GM18502 (cell line): ENCODE measurements around the gene MYH7.
"Not testable (repeated sequence)": the region's sequence is repeated elsewhere in the genome, so short reads cannot be mapped to it uniquely, and the experiment has no call there.

Experiments used
- ATAC-seq: cut with Tn5 transposase; IDR thresholded peaks from one replicate; pipeline ENCODE4 v1.9.1; 2021; ENCODE audit warnings: mild to moderate bottlenecking; ENCODE audit not compliant: unreplicated experiment, poor library complexity

MYH7 gene

DNA sequence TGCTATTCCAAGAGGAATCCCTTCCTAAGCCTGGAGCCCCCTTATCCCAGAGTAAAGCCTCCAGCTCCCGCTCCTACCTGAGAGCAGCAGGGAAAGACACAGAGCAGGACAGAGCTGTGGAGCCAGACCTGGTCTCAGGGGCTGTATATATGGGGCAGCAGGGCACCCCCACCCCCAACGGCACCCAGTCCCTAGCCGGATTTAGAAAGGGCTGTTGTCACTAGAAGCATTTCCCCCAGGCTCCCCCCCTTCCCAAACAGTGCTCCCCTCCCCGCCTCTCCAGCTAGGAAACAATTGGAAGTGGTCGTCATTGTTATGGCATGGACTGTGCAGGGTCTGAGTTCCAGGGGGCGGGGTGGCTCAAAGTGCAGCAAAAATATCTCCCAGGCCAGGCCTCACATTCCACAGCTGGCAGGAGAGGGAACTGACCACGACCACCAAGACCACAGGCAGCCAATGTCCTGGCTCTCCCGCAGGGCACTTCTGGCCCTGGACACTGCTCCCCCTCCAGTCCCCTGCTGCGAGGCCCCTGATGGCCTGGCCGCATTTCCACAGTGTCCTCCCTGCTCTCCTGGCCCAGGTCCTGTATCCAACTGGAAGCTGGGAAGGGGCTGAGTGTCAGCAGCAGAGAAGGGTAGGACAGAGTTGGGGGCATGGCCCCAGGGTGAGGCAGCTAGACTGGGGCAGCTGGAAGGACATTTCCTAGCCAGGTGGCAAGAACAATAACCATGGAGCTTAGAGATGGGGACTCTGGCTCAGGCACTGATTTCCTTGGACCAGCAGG lies at the start of gene MYH7:
TSS of gene MYH7 (minus strand) at position 118 of the 784 bp plus-strand sequence. CDS start 1,928 bp downstream, outside the sequence.
- no peak for ATAC-seq

- no peak for ATAC-seq
Measured at GRCh38 chr14:23483236-23483854, 47.9 kb upstream of the MYH7 start.

DNA sequence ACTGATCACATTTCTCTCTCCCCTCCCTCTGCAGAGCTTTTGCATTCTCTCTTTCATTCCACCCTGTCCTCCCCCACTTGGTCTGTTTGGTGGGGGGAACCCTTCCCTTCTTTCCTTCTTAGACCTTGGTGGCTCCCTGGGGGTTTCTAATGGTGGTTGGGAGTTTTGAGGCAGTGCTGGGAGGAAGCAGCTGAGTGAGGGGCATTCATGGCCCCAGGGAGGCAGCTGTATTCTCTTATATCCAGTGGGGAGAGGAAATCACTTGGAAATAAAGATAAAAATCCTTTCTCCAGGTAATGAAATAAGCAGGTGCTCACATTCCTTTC lies 47.3 kb upstream of the MYH7 start:
- no peak for ATAC-seq

GRCh38 chr14:23481979-23482822 lies 46.7 kb upstream of the MYH7 start:
- ATAC-seq = no peak

GRCh38 chr14:23481362-23481970 lies 46.0 kb upstream of the MYH7 start:
- no peak for ATAC-seq

DNA sequence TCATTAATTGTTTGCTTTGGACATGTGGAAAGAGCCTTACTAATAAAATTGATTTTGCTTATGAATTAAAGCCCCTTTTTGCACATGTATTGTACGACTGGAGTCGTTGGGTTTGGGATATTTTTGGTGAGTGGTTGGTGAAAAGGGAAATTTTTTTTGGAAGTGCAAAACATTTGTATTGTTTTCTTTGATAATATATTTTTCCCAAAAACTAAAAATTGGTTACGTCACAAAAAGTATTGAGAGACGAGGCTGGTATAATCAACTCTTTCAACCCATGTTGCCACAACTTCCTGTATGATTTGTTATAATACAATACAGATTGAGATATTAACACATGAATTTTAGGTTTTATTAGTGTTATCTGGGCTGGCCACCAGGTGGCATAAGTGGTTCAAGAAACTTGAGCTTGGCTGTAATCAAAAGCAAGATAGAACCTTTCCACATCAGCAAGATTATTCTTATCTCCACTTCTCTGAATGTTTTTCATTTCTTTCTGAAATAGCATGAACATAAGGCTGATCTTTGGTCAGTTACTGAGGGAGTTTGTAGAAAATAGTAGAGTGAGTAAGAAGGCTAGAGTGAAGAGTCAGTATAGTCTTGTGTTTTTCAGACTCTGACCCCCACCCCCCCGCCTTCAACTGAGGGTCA lies 42.8 kb upstream of the MYH7 start:
- no peak for ATAC-seq

GRCh38 chr14:23470947-23471346 lies 35.5 kb upstream of the MYH7 start:
- no peak for ATAC-seq

DNA sequence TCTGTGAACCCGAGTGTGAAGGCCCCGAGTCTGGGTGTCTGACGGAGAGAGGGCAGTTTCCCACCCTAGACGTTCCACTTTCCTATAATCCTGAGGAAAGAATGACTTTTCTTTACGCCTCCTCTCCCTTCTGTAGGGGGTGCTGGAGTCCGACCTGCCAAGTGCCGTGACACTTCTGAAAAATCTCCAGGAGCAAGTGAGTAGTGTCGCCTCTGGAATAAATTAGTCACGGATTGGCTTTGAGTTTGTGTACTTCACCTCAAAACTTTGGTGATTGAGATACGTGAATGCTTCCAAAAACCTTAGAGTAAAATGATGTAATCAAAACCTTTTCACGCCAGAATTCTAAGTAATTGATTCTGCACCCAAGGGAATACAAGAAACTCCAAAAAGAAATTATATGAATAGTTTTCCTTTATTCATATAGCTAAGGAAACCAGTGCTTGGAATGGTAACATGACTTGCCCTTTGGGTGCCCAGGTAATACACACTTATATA lies 34.5 kb upstream of the MYH7 start:
- peak; percentile 16 for ATAC-seq

DNA sequence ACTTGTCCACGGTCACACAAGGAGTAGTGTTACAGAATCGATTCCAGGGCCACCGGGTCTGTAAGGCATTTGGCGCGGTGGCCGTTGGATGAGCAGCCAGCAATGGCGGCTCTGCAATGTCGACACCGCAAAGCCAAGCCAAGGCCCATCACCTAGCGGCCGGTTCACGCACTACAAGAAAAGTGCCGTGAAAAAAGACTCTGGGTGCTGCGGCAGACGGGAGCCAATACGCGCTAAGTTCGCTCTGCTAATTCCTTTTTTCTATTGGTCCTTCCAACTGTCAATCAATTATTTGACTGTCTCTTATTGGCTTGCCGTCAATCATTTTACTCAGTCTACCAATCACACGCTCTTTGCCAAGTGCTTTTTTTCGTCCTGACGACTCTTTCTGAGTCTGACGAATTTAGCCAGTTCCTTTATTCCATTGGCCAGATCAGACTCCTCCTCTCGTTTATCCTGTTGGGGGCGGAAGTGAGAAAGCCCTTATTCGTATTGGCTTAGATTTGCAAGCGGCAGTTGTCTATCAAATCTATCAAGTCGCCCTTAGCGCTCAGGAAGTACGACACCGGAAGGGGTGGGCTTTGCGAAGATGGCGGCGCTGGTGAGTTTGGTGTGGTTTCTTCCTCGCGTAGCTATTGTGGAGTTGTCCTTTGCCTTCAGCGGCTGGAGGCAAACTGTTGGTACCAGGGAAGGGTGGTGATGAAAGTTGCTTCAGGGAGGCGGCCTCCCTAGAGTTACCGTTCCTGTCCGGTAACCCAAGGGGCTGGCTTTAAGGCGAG lies 33.9 kb upstream of the MYH7 start, which contains the start of gene NGDN:
TSS of gene NGDN (plus strand) at position 577 of the 779 bp plus-strand sequence. CDS start at position 590, 13 bp downstream.
- peak; percentile 97 for ATAC-seq

- no peak for ATAC-seq
Measured at GRCh38 chr14:23468704-23469126, 33.3 kb upstream of the MYH7 start.

DNA sequence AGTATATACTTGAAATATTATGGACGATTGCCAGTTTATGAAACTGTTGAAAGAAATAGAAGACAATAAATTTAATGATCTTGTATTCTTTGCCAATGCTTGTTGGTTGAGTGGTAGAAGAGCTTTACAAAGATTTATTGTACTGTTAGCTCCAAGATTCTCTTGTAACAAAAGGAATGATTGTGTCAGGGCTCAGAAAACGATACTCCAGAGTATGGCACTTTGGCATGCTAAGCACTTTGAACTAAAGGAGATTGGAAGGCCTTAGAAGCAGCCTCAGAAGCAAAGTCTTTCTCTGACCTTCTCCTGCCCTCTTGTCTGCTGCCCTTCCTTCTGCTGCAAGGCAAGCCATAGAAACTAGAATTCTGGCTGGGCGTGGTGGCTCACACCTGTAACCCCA lies 29.8 kb upstream of the MYH7 start:
- ATAC-seq = no peak

- no peak for ATAC-seq
Measured at GRCh38 chr14:23464700-23465099, 29.2 kb upstream of the MYH7 start.

DNA sequence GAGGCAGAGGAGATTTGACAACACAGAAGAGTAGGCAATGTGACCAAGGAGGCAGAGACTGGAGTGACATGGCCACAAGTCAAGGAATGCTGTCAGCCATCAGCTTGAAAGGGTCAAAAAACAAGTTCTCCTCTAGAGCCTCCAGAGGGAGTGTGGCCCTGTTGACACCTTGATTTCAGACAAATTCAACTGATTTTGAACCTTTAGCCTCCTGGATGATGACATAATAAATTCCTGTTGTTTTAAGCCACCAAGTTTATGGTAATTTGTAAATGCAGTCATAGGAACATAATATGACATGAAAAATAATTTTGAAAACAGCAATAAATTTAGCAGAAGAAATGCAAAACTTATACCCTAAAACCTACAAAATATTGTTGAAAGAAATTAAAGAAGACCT lies 25.5 kb upstream of the MYH7 start:
- ATAC-seq = no peak

DNA sequence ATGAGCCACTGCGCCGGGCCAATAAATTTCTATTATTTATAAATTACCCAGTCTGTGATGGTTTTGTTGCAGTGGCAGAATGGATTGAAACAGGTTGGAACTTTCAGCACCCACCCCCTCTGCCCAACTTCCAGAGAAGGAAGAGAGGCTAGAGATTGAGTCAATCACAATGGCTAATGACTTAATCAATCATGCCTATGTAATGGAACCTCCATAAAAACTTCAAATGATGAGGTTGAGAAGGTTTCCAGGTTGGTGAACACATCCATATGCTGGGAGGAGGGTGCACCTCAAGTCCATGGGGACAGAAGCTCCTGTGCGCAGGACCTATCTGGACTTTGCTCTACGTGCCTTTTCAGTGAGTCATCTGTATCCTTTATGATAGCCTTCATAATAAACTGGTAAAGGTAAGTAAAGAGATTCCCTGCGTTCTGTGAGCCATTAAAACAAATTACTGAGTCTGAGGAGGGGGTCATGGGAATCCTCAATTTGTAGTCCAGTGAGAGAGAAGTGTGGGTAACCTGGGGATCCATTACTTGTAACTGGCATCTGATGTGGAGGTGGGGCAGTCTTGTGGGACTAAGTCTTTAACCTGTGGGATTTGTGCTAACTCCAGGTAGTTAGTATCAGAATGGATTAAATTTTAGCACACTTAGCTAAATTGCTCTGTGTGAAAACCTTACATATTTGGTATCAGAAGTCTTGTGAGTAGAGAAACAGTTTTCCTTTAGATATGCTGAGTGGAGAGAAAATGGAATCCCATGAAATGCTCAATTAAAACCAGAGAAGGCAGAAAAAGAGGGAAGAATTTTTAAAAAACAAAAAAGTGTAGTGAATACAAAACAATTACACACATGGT lies 22.4 kb upstream of the MYH7 start:
- ATAC-seq = no peak

DNA sequence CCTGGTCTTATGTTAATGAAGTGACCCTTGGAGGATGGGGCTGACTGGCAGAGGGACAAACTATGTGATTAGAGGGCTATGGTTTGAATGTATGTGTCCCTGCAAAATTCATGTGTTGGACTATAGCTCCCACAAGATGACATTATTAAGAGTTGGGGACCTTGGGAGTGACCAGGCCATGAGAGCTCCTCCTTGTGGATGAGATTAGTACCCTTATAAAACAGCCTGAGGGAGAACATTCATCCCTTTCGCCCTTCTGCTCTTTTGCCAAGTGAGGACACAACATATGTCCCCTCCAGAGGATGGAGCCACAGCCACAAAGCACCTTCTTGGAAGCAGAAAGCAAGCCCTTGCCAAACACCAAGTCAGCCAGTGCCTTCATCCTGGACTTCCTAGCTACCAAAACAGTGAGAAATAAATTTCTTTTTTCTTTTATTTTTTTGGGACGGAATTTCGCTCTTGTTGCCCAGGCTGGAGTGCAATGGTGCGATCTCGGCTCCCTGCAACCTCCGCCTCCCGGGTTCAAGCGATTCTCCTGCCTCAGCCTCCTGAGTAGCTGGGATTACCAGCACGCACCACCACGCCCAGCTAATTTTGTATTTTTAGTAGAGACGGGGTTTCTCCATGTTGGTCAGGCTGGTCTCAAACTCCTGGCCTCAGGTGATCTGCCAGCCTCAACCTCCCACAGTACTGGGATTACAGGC lies 21.6 kb upstream of the MYH7 start:
- not testable (repeated sequence) for ATAC-seq

DNA sequence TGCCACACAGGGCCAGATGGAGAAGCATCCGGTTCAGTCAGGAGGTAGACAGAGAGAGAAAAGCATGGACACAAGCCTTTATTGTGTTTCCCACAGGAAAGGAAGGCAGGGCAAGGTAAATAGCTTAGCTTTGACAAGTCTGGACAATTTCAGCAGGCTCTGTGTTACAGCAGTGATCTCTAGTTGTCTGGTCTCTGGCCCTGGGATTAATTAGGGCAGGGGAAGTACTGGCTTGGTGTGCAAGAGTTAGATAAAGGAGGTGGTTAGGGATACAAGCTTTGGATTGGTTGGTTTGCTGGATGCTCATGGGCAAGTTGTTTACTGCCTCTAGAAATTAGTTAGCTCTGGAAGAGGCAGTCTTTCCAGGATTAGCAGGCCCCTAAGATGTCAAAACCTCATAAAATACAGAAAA lies 19.0 kb upstream of the MYH7 start:
- ATAC-seq = no peak

GRCh38 chr14:23452237-23452636 lies 16.8 kb upstream of the MYH7 start:
- ATAC-seq = no peak

- no peak for ATAC-seq
Measured at GRCh38 chr14:23450379-23450778, 14.9 kb upstream of the MYH7 start.
